K562 treated with DMSO at 1 percent for 12 hours (cell line): ENCODE results near the gene BUD13. TPM values are rescaled to one million over a fixed set of nuclear protein-coding genes. Genes with fewer than 3 reads are reported as not detected.

ENCODE experiments used
- total RNA-seq: library from RNA; unstranded; fragments of 300-600 nt; gene quantifications from 2 replicates; pipeline ENCODE4 v1.2.3, GENCODE V29; 2022; ENCODE audit not compliant: insufficient read depth

Gene BUD13, protein sequence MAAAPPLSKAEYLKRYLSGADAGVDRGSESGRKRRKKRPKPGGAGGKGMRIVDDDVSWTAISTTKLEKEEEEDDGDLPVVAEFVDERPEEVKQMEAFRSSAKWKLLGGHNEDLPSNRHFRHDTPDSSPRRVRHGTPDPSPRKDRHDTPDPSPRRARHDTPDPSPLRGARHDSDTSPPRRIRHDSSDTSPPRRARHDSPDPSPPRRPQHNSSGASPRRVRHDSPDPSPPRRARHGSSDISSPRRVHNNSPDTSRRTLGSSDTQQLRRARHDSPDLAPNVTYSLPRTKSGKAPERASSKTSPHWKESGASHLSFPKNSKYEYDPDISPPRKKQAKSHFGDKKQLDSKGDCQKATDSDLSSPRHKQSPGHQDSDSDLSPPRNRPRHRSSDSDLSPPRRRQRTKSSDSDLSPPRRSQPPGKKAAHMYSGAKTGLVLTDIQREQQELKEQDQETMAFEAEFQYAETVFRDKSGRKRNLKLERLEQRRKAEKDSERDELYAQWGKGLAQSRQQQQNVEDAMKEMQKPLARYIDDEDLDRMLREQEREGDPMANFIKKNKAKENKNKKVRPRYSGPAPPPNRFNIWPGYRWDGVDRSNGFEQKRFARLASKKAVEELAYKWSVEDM
- total RNA-seq, result 13.7 and 21.4 TPM in 2 replicates

DNA sequence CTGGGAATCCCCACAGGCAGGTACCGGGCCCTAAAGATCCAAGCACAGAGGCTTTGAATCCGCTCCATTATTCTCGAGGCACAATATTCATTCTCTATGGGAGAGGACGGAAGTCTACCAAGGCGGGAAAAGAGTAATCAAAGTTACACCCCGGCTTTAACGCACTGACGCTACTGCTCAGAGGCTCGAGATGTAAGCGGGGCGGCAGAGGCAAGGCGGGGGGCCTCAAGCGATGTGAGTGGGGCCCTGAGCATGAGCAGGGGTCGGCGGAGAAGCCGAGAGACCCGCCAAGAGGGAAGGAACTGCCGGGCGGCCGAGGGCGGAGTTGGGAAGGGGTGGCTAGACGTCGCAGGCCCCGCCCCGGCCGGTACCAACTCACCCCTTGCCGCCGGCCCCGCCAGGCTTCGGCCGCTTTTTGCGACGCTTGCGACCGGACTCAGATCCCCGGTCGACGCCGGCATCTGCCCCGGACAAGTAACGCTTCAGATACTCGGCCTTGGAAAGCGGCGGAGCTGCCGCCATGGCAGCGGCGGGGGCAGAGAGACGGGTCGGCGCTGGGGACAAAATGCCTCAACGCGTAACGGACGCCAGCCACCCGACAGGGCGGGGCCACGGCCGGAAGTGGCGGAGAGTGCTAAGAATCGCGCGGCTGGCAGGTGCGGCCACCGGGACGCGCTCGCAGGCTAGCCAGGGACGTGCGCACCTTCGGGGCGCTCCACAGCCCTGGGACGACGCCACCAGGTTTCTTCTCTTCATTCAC, at the start of gene BUD13:
Gene BUD13, minus strand, starts transcription at position 545 of the 760 bp plus-strand sequence. Its CDS starts 23 bp downstream, at position 522.

DNA sequence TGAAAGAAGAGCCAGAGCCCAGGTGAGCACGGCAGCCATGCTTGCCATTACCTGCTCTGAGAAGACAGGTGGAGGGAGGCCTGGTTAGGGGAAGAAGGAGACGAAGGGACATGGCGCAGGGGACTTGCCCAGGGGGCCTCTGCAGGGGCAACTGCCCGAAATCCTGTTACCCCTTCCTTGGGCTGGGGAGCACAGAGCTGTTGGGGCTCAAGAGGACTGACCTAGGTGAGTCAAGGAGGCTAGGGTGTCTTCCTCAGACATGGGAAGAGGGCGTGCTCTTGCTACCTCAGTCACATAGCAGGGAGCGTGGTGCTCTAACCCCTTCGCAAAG, 19.0 kb upstream of the BUD13 start, which contains the start of gene APOA5:
Gene APOA5, minus strand, starts transcription at position 67 of the 331 bp plus-strand sequence. Its CDS starts 19 bp downstream, at position 48.

DNA sequence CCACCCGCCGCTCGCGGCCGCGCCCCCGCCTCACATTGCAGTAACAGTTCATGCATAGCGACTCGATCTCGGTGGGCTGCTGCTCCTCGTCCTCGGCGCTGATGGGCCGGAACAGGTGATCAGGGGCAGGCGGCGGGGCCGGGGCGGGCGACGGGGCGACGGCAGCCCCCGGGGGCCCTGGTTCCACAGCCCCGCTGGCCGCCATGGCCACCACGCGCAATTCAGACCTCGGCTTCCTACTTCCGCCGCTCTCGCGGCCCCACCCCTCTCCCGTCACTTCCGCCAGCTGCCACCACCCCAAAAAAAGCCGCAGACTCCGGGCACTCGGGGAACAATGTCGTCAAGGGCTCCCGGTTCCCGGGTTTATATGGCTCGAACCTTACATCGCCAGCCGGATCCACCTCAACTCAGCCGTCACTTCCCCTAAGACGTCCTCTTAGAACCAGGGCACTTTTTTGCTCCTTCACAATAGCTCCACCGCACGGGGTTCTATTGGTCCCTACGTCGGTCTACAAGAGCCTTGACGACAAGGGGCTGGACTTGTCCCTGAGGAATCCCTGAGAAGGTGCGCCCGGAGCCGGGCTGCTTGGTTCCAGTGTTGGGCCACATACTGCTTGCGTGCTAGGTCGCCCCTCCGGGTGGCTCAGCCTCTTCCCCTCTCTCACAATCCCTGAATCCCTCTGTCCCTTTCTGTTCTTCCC, 15.1 kb upstream of the BUD13 start, which contains the start of gene ZPR1:
Gene ZPR1, minus strand, starts transcription at position 238 of the 701 bp plus-strand sequence. Its CDS starts 33 bp downstream, at position 205.

Other genes with a start within 250 kb of the BUD13 start
- gene ZPR1, start 15.0 kb upstream of the BUD13 start, total RNA-seq, result 24.5 and 24.8 TPM in 2 replicates
- not detected in 2 replicates for gene APOA5, start 18.9 kb upstream of the BUD13 start, total RNA-seq
- gene APOA4, start 50.3 kb upstream of the BUD13 start, total RNA-seq, result not detected in 2 replicates
- not detected in 2 replicates for gene APOC3, start 56.9 kb upstream of the BUD13 start, total RNA-seq
- not detected in 2 replicates for gene APOA1, start 64.6 kb upstream of the BUD13 start, total RNA-seq